Nucleus accumbens (tissue), 56 donors: ENCODE results near the gene BEGAIN.

Experiments
- DNase-seq, 56 donors: peaks; one replicate each; lab custom pipeline; 2025; lab: John Stamatoyannopoulos, UW

Gene BEGAIN

GRCh38 chr14:100571837-100572236 lies 15.4 kb downstream of the BEGAIN start:
- DNase-seq = no peak

- DNase-seq = no peak
Observed at GRCh38 chr14:100570726-100571454, 16.3 kb downstream of the BEGAIN start.

GRCh38 chr14:100569734-100570286 lies 17.4 kb downstream of the BEGAIN start:
- no peak for DNase-seq

GRCh38 chr14:100568998-100569733 lies 18.1 kb downstream of the BEGAIN start:
- DNase-seq = no peak

DNA sequence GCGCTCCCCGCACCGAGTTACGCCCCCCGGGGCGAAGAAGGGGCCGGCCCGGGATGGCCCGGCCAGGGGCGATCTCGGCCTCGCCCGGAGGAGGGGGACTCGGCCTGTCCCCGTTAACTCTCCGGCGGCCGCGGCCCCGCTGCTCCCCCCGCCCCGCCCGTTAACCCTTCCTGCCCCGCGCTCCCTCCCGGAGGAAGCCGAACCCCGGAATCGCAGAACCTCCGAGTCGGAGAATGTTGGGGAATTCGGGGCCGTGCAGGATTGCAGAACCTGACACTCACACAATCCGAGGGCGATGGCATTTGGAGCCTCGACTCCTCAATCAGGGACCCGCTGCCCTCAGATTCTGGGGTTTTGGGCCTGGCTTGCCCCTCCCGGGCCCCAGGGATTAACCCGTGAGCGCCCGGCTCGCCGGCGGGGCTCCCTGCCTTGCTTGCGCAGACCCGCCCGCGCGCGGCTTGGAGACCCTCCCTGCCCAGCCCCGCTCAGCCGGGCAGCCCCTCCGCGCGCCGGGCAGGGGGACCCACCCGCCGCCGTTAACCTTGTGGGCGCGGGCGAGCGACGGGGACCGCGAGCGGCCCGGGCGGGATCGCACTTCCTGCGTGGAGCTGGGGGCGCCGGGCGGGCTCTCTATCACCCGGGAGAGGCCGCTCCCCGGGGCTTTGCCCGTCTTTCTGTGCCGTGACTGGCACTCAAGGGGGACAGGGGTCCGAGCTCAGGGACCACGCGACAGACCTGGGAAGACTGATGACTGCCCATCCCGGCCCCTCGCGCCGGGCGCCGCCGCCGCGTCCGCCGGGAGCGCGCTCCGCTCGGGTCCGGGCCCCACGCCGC lies 18.8 kb downstream of the BEGAIN start:
- DNase-seq = peak in 12 of 56 donors; percentile 14 to 56 (median 29)

GRCh38 chr14:100567877-100568163 lies 19.4 kb downstream of the BEGAIN start:
- no peak for DNase-seq

DNA sequence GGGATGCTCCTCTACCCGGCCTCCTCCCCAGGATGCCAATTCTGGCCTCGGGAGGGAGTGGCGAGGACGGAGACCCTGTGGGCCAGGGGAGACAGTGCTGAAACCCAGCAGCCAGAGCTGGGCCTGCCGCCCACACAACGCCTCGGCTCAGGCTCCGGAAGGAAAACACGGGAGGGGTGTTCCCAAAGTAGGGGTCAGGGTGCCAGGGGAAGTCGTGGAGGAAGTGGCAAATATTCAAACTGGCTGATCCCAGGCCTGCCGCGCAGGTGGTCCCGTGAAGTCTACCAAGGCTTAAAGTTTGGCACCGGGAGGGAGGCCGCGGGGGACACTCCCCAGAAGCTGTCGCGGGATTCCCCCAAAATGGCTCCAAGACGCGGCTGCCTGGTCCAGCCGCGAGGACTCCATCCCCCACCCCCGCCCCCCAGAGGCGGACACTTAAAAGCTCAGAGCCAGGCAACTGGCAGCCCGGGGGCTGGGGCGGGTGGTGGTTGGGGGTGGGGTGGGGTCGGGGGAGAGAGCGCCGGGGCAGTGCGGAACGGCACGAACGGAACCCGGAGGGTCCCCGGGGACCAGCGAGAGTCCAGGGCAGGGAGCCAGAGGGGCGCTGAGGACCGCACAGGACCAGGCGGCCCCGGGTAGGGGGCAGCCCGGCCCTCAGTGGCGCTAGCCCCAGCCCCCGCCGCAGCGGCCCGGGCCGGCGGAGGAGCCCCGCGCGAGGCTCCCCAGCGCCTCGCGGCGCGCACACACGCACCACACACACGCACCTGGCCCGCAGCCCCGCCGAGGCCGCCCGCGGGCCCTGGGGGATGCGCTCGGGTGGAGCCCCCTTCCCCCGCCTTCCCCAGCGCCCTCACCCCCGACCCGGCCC lies 20.0 kb downstream of the BEGAIN start:
- DNase-seq = peak in 8 of 56 donors; percentile 4 to 36 (median 30)

DNA sequence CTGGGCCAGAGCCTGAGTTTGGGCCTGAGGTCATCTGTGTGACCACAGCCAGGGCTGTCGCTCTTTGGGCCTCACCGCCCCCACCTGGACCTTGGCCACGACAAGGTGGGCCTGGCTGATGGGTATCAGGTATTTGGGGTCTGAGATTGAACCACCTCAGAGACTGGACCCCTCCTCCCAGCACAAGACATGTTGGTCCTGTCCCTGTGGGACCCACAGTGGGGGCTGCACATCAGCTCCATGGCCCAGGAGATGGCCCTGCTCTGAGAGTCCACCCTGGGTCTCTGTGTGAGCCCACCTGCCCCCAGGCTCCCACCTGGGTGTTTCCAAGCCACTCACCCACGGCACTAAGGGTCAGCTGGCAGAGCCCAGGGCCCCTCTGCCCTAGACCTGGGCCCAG lies 20.6 kb downstream of the BEGAIN start:
- DNase-seq = no peak

DNA sequence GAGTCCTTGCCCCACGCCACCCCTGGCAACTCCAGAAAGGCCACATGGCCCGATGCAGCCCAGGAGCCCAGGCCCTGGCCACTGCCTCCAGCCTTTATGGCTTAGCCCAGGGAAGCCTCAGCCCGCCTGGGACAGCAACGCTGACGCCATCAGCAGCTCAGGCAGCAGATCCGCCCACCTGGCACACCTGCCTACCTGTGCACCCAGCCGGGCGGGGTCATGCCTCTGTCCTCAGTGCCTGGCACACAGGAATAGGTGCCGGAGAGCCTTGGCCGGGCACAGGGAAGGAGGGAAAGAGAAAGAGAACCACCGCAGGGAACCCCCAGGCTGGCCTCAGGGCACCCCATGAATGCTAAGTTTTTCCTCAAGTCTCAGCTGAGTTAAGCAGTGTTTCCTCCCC lies 21.1 kb downstream of the BEGAIN start:
- DNase-seq = no peak

DNA sequence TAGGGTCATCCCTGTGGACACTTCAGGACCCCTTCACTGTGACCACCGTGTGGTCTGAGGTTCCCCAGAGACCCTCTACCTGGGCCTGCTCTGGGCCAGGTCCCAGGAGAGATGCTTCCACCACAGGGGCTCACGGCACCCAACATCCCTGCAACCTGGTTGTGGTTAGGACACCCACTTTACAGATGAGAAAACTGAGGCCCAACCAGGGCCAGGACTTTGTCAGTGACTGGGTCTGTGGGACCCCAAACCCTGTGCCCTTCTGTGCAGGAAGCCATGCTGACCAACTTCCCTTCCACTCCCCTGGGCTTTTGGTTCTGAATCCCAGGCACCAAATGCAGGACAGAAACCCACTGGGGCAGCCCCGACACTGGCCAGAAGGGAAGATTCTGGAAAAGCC lies 21.6 kb downstream of the BEGAIN start:
- no peak for DNase-seq

- DNase-seq = peak in 7 of 56 donors; percentile 6 to 46 (median 33)
Observed at GRCh38 chr14:100564512-100564911, 22.7 kb downstream of the BEGAIN start.

DNA sequence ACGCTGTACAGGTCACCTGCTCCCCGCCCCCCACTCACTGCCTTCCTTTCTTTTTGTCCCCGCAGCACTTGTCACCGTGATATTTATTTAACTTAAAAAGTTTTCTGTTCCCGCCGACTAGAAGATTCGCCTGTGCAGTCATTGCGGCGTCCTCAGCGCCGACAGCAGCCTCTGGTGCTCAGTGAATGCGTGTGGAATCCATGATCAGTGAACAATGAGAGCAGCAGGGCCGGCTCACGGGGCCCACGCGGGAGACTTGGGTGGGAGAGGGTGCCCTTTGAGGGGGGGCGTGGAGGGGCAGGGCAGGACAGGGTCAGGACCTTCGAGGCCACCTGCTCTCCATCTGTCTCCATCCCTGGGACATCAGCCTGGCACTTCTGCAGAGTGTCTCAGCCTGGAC lies 24.5 kb downstream of the BEGAIN start:
- DNase-seq = no peak

- DNase-seq = no peak
Observed at GRCh38 chr14:100561005-100561404, 26.2 kb downstream of the BEGAIN start.

DNA sequence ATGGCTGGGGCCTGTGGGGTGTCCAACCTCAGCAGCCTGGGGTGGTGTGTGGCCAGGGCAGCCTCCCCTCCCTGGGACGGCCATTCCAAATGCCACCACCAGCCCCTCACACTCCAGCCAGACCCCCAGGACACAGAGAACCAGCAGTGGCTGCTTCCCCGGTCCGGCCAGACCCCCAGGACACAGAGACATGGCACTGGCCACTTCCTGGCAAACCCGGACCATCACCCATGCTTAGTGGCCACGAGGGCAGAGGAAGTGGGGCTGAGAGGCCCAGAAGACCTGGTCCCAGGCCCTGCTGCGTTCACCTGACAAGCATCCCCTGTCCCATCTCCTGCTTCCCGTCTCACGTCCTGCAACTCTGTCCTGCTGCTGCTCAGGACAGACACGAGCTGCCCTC lies 26.7 kb downstream of the BEGAIN start:
- no peak for DNase-seq

DNA sequence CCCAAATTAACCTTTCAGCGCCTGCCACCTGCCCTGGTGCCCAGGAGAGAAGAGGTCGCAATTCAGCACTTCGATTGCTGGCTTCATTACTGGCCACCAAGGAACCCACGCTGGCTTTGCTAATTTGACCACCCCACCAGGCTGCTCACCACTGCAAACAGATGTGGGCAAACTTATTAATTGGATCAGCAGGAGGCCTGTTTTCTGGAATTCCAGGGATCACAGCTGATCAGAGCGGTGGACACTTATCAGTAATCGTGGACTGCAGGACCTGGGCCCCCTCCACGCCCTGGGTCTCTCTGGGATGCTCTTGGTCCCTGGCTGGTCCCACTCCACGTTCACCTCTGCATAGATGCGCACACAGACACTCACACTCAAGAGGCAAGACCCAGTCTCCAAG lies 27.8 kb downstream of the BEGAIN start:
- no peak for DNase-seq

- no peak for DNase-seq
Observed at GRCh38 chr14:100558966-100559365, 28.3 kb downstream of the BEGAIN start.

DNA sequence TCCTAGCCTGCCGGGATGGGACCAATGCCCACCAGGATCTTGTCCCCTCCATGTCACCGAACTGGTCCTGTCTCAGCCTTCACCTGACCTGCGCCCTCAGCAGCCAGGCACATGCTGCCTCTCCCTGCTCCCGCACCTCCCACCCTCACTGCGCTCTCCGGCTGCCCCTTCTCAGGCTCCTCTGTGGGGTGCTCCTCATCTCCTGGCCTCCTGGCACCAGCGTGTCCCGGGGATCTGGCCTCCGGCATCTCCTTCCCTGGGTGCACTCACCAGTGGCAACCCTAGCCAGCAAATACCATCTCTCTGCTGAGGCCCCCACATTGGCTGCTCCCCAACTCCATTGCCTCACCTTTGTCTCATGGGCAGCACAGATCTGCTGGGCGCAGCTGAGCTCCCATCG lies 29.0 kb downstream of the BEGAIN start:
- no peak for DNase-seq

GRCh38 chr14:100557658-100558057 lies 29.6 kb downstream of the BEGAIN start:
- no peak for DNase-seq

- no peak for DNase-seq
Observed at GRCh38 chr14:100556936-100557505, 30.2 kb downstream of the BEGAIN start.

DNA sequence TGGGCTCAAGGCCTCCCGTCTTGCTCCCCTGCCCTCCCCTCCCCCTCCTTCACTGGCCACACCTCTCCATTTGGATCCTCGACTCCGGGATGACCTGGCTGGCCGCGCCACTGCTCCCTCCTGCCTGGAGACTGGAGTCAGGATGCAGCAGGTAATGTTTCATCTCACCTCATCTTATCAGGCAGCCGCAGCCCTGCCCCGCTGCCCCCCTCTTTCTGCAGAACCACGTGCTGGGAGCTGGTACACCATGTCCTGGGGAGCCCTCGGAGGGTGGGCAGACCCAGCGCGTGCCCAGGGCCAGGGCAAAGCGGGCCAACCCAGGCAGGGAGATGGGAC lies 31.1 kb downstream of the BEGAIN start:
- DNase-seq = no peak
